NCI-H1694 (cell line): ENCODE results near the gene TM7SF3.

Experiments
- DNase-seq: peaks from one replicate; lab custom pipeline; 2025; lab: John Stamatoyannopoulos, UW

The TM7SF3 gene

DNA sequence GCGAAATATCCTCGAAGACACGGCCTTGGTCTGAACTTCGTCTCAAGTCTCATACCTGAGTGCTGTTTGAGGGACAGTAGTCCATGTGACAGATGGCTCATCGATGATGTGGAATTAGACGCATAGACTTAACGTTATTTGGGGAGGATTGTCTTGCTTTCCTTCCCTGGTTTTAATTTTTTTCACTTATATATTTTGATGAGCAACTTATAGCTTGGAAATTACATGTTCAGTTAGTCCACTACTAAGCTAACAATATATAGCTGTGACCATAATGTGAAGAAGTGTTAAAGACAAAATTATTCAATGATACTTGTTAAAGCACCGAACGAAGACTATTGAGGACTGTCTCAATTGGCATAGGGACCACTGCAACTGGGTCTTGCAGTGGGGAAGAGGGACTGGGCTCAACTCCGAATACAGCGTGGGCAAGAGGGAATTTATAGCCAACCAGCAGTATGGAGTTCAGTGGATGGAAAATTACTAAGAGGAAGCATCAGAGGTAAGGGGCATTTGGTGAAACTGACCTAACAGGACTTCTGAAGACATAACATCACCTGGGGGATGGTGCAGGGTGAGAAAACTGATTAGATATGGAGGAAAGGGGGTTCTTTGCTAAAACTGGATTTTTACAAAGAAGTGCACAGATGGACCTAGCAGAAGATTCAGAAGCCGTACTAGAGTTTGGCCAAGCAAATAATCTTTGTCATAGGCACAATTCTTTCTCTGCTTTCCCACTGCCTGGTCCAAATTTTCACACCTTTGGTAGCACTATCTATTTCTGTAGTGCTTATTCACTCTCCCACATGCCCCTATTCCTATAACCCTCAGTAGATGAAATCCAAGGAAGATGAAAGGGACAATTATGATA, 910 bp upstream of the TM7SF3 start:
- DNase-seq: no peak

DNA sequence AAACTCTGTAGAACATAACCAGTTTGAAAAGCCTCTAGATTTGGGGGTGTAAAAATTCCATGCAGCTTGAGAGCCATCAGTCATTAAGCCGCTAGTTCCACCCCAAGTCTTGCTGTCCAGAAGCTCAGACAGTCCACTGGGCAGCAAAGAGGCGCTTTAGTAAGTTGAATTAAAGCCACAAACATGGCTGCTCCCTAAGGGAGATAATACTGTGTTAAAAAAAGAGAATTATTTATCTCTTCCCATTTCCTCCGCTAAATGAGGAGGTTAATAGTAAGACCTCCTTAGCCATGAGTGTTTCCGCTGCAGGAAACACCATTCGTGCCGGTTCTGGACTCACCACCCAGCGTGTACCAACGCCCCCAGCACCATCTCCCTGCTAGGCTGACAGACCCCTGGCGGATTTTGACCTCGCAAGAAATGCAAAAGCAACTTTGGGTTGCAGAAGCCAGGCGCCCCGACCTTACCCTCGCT, 536 bp downstream of the TM7SF3 start:
- DNase-seq: no peak

DNA sequence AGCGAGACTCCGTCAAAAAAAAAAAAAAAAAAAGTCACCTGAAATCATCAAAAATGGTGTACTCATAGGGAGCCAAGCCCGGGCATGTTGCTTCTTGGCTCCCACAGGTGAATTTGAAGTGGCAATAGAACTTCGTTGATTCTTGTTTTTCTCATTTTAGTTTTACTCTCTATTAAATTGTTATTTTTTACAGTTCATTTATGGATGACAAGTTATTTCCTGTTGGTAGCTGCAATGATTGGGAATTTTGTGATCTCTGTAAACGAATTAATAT, 1.3 kb downstream of the TM7SF3 start:
- DNase-seq: no peak

DNA sequence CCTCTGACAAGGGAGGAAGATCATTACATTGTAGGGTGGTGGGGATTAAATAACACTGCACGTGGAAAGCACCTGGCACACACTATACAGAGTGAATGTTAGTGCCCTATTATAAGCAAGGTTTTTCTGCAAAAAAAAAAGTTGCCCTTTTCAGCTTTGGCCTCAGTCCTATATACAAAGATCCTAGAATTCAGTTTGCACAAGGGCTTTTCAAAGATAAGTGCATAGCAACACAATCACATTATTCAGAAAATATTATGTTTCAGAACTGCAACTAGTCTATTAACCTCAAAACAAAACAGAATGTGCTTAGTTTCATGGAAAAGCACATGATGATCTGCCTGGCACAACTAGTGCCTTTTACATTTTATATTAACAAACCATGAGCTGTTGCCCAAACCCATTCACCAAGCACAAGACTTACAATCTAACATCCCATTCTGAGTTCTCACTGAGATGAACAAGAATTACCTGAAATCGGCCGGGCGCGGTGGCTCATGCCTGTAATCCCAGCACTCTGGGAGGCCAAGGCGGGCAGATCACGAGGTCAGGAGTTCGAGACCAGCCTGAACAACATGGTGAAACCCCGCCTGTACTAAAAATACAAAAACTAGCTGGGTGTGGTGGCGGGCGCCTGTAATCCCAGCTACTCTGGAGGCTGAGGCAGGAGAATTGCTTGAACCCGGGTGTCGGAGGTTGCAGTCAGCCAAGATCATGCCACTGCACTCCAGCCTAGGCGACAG, 1.8 kb downstream of the TM7SF3 start:
- DNase-seq: no peak

DNA sequence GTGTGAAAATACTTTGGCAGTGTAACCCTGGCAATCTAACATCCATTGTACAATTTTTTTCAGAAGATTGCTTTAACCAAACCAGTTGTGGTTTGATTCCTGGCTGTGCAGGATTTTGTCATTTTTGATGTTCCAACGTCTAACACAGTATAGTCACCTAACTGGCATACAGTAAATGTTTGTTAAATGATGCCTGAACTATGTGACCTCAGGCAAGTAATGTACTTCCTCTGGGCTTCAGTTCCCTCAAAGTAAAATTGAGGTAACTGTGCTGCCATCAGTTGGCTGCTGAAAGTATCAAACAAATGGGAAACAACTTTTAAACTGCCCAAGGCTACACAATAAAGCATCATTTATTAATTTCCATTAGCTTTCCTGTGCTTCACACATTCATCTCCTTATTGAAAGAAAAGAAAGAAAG, 4.3 kb downstream of the TM7SF3 start:
- DNase-seq: no peak

DNA sequence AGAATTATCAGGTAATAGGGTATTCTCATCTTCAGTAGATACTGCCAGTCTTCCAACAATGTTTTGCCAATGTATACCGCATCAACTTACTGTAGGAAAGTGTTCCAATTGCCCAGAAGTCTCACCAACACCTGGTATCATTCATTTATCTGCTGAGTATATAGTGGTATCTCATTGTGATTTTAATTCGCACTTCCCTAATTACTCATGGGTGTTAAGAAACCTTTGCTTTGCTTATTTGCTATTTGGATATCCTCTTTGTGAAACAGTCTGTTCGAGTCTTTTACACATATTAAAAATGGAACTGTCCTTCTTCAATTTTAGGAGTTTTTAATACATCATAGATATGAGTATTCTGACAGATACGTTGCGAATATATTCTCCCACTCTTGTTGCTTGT, 6.1 kb downstream of the TM7SF3 start:
- DNase-seq: no peak

DNA sequence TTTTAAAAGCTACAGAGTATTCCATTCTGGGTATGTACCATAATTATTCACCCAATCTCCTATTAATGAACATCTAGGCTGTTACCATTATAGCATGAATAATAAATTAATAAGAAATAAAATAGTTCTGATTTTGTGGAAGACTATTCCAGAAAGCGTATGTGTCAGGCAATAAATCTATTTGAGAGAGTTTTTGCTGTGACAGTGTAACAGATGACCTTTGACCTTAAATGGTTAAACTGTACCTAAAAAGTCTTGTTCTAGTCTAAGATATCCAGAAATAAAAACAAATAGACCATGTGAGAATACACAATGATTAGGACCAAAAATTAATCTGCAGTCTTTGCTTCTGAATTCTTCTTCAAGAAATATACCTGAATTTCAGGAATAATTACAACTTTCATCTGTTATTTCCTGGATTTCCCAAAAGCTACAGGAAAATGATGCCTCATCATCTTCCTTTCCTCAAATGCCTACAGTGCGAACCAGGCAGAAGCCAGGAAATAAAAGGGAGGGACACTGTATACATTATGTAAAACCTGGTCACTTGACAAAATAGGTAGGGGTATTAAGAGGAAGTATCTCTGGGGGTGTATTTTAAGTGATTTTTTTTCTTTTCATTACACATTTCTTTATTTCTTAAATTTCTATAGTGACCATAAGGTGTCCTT, 7.3 kb downstream of the TM7SF3 start:
- no peak for DNase-seq

DNA sequence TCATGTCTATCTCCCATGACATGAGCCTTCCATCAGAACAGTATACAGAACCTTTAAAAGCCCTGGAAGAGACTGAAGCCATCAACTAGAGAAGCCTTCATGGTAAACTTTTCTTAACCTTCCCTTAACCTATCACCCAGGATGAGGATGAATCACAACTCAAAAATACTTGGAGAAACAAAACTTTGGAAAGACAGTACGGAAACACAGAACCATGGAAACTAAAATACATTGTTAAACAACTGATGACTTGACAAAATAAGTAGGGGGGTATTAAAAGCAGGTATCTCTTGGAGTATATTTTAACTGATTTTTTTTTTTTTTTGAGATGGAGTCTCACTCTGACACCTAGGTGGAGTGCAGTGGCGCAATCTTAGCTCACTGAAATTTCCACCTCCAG, 8.7 kb downstream of the TM7SF3 start:
- DNase-seq: no peak

DNA sequence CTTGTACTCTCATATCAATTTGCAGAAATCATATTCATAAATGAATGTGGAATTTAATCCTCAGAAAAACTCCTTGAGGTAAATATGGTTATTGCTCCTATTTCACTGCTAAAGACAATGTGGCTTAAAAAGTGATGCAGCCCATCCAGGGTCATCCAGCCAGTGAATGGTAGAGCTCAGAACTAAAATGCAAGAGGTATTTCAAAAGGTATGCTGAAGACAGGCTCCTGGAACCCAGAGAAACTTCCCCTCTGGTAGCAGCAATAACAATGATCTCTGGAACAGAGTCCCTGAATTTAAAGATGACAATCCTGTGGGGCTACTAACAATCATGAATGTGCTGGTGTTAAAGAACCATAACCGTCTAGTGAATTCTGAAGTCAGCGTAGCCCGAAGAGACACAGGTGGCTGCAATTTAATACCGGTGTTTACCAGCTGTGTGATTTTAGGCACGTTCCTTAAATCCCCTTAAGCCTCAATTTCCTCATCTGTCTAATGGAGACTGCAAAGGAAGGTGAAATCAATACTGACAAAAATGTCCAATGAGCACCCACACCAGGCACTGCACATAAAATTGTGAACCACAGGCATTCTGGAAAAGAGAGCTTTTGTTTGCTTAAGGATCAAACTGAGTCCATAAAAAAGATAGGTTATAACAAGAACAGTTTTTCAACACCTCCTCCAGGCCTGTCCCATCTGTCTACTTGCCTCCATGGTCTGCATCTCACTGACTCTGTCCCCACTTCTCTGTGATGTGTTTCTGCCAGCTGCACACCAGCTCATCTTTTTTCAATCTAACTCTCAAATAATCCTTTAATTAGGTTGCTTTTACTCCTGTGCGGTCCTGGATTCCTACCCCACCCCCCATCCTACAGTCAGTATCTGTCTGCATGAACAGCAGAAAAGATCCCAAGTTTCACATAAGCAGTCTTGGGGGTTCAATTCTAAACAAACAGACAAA, 10.5 kb downstream of the TM7SF3 start:
- peak; percentile 53 for DNase-seq

DNA sequence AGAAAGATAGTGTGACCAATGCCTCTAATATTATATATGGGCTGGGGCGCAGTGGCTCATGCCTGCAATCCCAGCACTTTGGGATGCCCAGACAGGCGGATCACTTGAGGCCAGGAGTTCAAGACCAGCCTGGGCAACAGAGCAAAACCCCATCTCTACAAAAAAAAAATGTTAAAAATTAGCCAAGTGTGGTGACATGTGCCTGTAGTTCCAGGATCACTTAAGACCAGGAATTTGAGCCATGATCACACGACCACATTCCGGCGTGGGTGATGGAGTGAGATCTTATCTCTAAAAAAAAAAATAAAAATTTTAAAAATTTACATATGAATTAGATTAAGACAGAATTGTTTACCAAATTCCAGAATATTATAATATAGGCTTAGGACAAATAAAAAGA, 12.0 kb downstream of the TM7SF3 start:
- no peak for DNase-seq

DNA sequence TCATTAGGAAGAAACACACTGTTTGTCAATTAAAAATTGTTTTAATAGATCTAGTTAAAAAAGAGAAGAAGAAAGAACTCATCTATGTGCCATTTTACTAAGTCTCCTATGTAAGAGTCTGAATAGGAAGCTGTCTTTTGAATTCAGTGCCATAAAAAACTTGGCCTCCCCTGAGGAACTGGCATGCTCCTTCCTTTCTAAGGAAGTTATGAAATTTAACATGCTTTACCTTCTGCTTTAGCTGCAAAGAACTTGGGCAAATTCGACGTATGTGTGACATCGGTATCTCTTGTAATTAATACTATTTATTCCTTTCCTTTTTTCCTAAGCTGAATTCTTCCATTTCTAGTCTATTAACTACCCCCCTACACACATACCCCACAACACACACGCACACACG, 12.5 kb downstream of the TM7SF3 start:
- DNase-seq: no peak

DNA sequence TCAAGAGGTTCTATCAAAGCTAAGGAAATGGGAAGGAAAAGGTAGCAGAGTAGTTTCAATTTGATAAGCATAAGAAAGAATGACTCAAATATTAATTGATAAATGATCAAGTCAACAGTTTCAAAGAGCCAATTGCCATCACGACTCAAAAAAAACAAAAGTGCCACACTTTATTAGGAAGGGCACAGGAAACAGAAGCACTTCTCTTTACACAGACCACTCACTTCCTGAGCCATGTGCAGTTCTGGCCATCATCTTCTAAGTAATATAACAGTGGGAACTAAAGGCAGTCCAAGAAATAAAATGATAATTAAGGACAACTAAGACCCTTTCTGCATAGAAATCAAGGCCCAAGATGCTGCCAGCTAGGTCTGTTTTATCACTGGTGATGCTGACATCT, 13.2 kb downstream of the TM7SF3 start:
- no peak for DNase-seq

DNA sequence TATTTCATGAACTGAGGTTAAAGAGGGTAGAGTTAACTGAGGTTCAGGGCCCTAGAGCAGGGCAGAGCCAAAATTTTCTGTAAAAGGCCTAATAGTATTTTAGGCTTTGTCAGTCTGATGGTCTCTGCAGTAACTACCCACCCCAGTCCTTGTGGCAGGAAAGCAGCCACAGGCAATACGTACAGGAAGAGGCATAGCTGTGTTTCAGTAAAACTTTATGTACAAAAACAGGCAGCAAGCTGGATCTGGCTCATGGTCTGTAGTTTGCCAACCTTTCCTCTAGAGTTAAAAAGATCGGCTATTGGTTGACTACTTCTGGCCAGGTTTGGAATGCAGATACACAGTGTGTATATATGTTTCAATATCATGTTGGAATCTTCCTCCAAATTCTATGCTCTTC, 17.2 kb downstream of the TM7SF3 start:
- DNase-seq: no peak

DNA sequence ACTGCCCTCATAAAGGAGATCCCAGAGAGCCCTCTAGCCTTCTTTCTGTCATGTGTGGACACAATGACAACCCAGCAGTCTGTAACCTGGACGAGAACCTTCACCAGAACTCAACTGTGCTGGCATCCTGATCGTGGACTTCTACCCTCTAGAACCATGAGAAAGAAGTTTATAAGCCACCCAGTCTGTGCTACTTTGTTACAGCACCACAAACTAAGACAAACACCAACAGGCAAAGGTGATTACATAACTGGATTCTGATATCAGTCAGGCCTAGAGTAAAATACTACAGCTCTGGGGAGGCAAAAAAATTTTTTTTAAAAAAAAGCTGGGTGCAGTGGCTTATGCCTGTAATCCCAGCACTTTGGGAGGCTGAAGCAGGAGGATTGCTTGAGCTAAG, 18.5 kb downstream of the TM7SF3 start:
- DNase-seq: no peak

DNA sequence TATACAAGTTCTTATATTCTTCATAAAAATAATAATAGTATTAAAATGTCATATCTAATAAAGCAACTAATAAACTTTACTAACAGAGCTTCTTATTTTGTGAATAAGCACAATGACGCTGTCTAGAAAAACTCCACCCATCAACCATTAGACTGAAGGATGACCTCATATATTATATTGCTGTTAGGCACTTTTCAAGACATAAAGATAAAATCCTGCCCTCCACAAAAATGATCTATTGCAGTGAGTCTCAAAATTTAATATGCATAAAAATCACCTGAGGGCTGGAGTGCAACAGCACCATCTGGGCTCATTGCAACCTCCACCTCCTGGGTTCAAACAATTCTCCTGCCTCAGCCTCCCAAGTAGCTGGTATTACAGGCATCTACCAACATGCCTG, 20.1 kb downstream of the TM7SF3 start:
- DNase-seq: no peak

DNA sequence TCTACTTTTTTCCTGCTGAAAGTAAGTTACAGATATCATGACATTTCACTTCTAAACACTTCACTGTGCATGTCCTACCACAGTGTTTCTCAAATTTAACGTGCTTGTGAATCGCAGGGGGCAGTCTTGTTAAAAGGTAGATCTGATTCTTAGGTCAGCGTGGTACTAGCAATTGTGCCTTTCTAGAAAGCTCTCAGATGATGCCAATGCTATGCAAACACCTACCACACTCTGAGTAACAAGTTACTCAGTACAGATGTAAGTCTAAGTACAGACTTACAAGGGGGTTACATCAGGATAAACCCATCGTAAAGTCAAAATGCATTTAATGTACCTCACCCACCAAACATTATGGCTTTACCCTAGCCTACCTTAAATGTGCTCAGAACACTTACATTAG, 22.4 kb downstream of the TM7SF3 start:
- no peak for DNase-seq

DNA sequence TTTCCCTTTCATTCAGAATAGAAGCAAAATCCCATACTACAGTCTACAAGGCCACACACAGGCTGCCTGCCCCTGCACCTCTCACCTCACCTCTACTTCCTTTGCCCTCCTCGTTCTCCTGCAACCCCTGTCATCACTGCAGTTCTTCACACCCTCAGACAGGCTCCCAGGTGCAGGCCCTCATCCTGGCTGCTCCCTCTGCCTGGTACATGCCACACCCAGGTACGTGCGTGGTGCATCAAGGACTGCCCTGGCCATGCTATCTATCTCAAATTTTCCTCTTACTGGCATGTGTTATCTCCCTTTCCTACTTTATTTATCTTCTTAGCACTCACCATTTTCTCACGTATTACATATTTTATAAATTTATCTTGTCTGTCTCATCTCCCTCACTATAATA, 24.3 kb downstream of the TM7SF3 start:
- no peak for DNase-seq

DNA sequence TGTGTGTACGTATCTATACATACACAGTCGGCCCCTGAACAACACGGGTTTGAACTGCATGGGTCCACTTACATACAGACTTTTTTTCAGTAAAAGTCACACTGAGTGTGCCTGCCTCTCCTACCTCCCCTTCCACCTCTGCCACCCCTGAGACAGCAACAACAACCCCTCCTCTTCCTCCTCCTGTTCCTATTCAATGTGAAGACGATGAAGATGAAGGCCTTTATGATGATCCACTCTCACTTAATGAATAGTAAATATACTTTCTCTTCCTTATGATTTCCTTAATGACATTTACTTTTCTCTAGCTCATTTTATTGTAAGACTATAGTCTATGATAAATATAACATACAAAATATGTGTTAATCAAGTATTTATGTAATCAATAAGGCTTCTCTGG, 25.5 kb downstream of the TM7SF3 start:
- no peak for DNase-seq

DNA sequence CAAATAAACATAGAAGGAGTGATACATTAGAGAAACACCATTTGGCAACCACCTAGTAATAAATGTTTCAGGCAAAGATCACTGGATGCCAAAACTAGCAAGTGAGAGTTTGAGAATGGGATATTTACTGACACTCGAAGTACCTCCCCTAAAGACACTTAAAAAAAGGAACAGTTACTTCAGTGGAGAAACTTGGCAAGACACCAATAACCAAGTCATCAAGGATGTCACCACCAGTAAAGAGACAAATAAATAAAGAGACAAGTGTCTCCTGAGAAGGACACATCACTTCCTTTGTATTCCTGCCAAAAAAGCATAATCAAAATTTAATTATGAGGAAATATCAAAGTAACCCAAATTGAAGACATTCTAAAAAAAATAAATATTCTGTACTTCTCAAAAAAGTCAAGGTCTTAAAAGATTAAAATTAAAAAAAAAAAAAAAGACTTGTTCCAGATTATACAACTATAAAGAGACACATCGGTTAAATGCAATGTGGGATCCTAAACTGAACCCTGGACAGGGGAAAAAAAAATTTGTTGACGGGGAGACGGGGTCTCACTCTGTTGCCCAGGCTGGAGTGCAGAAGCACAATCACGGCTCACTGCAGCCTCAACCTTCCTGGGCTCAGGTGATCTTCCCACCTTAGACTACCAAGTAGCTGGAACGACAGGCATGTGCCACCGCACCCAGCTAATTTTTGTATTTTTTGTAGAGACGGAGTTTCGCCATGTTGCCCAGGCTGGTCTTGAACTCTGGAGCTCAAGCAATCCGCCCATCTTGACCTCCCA, 26.4 kb downstream of the TM7SF3 start:
- no peak for DNase-seq

DNA sequence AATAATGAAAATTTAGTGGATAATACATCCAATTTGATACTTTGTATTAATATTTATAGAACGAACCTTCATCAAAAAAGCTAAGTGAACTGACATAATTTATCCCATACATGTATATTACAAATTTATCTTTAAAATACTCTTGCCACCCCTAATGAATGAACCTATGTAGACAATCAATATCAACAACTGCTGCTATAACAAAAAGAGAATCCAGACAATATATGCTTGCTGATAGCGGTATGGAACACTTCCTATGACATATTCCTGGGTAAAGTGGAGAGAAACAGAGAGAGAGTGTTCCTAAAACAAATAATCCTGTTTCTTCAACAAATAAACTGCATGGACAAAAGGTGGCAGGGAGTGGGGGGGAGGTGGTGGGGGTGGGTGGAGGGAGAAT, 31.3 kb downstream of the TM7SF3 start:
- DNase-seq: no peak

DNA sequence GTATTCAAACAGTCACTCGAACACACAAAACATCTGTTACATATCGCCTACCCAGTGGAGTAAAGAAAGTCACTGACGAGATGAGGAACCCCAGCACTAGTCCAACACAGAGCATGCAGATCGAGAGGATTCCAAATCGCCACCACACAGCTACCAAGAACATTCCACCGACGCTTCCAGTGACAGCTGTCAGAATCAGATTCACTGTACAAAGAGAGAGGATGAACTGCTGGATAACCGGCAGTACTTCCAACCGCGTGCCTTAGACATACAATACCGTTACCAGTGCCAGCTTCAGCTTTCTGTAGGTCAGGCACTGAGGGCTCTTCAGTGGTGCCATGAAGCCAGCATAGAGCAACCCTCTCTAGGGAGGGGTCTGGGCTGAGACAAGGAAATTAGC, 34.5 kb downstream of the TM7SF3 start:
- no peak for DNase-seq
